Immature natural killer cell (primary cell): Measurements from ENCODE around the gene C16orf54. TPM values are rescaled to one million over a fixed set of nuclear protein-coding genes. Genes with fewer than 3 reads are reported as not detected.
"Not testable (repeated sequence)": the region's sequence is repeated elsewhere in the genome, so short reads cannot be mapped to it uniquely, and the experiment has no call there.

ENCODE experiments used
- DNase-seq, 3 donors: peaks; one replicate each; pipeline ENCODE4 v3.0.0; 2022; ENCODE audit warnings: mixed read lengths in 1 of 3
- H3K27ac Mint-ChIP-seq, 6 donors: one replicate each; pipeline ENCODE4 v1.8.0; 2020; ENCODE audit warnings: mixed read lengths in 6 of 6, mild to moderate bottlenecking in 5 of 6, inconsistent platforms in 4 of 6, moderate library complexity in 3 of 6
- H3K27me3 Mint-ChIP-seq, 3 donors: one replicate each; pipeline ENCODE4 v1.8.0; 2020 to 2021; ENCODE audit warnings: low read depth in 3 of 3, mild to moderate bottlenecking in 3 of 3, mixed read lengths in 3 of 3, moderate library complexity in 3 of 3, inconsistent platforms in 1 of 3
- H3K36me3 Mint-ChIP-seq, 3 donors: one replicate each; pipeline ENCODE4 v1.8.0; 2020; ENCODE audit warnings: mixed read lengths in 3 of 3, inconsistent platforms in 2 of 3, mild to moderate bottlenecking in 2 of 3
- H3K4me1 Mint-ChIP-seq, 2 donors: one replicate each; pipeline ENCODE4 v1.8.0; 2020; ENCODE audit warnings: inconsistent platforms in 2 of 2, mild to moderate bottlenecking in 2 of 2, mixed read lengths in 2 of 2, moderate library complexity in 1 of 2
- H3K4me3 Mint-ChIP-seq, 5 donors: one replicate each; pipeline ENCODE4 v1.8.0; 2020; ENCODE audit warnings: mild to moderate bottlenecking in 5 of 5, mixed read lengths in 5 of 5, inconsistent platforms in 3 of 5, moderate library complexity in 3 of 5
- H3K9me3 Mint-ChIP-seq, 6 donors: one replicate each; pipeline ENCODE4 v1.8.0; 2020; ENCODE audit warnings: mild to moderate bottlenecking in 6 of 6, mixed read lengths in 6 of 6, inconsistent platforms in 4 of 6, moderate library complexity in 3 of 6
- polyA plus RNA-seq, 3 donors: library from polyadenylated mRNA; unstranded; fragments of 300-500 nt; fragmentation: Illumina TruSeq; gene quantifications; one replicate each; pipeline ENCODE4 v1.2.3, GENCODE V29; 2021

The C16orf54 gene
- polyA plus RNA-seq, 3 donors from 2014 or later: 9.6 to 39.8 (median 21.9) TPM

GRCh38 chr16:29760567-29761279 lies 14.9 kb upstream of the C16orf54 start:
- Mint-ChIP-seq H3K27me3 (peaks cover 0 to 2% (median 0%) of the 10 kb centered on the region in 3 donors), H3K9me3 (no peaks in the 10 kb centered on the region), H3K27ac (peak overlapping the region in 1 of 6 donors; percentile 49), H3K4me3 (no peak overlapping the region), H3K36me3 (no peaks in the 10 kb centered on the region), H3K4me1 (peaks cover 9 to 16% of the 10 kb centered on the region in 2 donors)
- DNase-seq: no peak

- no peaks in the 10 kb centered on the region for H3K9me3 Mint-ChIP-seq
- no peaks in the 10 kb centered on the region for H3K27me3 Mint-ChIP-seq
- H3K36me3 Mint-ChIP-seq: no peaks in the 10 kb centered on the region
- H3K4me1 Mint-ChIP-seq: peaks cover 9 to 10% of the 10 kb centered on the region in 2 donors
- no peak overlapping the region for H3K27ac Mint-ChIP-seq
- H3K4me3 Mint-ChIP-seq: no peak overlapping the region
- DNase-seq: no peak
Measured at GRCh38 chr16:29757950-29758466, 12.2 kb upstream of the C16orf54 start.

- not testable (repeated sequence) for H3K27me3 Mint-ChIP-seq, H3K27ac Mint-ChIP-seq, DNase-seq, H3K4me1 Mint-ChIP-seq, H3K36me3 Mint-ChIP-seq, H3K4me3 Mint-ChIP-seq, H3K9me3 Mint-ChIP-seq
Measured at GRCh38 chr16:29757086-29757485, 11.3 kb upstream of the C16orf54 start.

DNA sequence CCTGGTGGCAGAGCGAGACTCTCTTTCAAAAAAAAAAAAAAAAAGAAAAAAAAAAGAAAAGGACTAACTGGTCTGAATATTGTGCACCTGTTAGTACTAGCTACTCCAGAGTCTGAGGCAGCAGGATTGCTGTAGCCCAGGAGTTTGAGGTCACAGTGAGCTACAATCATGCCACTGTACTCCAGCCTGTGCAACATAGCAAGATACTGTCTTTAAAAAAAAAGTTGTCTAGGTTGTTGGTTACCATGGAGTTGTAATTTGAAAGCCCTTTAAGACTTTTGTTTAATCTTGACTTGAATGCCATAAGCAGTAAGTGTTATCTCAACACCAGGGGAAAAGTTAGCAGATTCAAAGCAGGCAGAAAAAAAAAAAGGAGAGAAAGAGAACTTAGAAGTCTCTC lies 10.9 kb upstream of the C16orf54 start:
- Mint-ChIP-seq H3K36me3 (no peaks in the 10 kb centered on the region), H3K9me3 (no peaks in the 10 kb centered on the region), H3K27ac (no peak overlapping the region), H3K27me3 (no peaks in the 10 kb centered on the region), H3K4me1 (peaks cover 2 to 6% of the 10 kb centered on the region in 2 donors), H3K4me3 (no peak overlapping the region)
- DNase-seq: no peak

DNA sequence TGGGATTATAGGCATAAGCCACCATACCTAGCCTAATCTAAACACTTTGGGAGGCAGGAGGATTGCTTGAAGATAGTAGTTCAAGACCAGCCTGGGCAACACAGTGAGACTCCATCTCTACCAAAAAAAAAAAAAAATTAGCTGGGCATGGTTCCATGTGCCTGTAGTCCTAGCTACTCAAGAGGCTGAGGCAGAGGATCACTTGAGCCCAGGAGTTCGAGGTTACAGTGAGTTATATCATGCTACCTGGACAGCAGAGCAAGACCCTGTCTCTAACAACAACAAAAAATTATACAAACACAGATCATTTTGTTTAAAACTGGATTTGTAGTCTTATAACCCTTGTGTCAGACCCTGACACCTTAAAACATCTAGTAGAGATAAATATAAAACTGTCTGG lies 7.7 kb upstream of the C16orf54 start:
- Mint-ChIP-seq H3K4me1 (peaks cover 9 to 12% of the 10 kb centered on the region in 2 donors), H3K36me3 (peaks cover 0 to 4% (median 3%) of the 10 kb centered on the region in 3 donors), H3K9me3 (no peaks in the 10 kb centered on the region), H3K27me3 (peaks cover 0 to 2% (median 0%) of the 10 kb centered on the region in 3 donors), H3K4me3 (no peak overlapping the region), H3K27ac (peak overlapping the region in 2 of 6 donors; percentile 30 to 40)
- DNase-seq: no peak

DNA sequence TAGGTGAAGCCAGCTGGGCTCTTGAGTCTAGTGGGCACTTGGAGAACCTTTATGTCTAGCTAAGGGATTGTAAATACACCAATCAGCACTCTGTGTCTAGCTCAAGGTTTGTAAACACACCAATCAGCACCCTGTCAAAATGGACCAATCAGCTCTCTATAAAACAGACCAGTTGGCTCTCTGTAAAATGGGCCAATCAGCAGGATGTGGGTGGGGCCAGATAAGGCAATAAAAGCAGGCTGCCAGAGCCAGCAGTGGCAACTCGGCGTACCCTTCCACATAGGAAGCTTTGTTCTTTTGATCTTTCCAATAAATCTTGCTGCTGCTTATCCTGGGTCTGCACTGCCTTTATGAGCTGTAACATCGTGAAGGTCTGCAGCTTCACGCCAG lies 3.0 kb upstream of the C16orf54 start:
- Mint-ChIP-seq H3K36me3 (peaks cover 6 to 19% (median 6%) of the 10 kb centered on the region in 3 donors), H3K27ac (peak overlapping the region in 4 of 6 donors; percentile 40 to 66 (median 60)), H3K4me1 (peaks cover 26 to 39% of the 10 kb centered on the region in 2 donors), H3K27me3 (peaks cover 18 to 26% (median 21%) of the 10 kb centered on the region in 3 donors)
- H3K9me3 Mint-ChIP-seq, DNase-seq, H3K4me3 Mint-ChIP-seq: not testable (repeated sequence)

DNA sequence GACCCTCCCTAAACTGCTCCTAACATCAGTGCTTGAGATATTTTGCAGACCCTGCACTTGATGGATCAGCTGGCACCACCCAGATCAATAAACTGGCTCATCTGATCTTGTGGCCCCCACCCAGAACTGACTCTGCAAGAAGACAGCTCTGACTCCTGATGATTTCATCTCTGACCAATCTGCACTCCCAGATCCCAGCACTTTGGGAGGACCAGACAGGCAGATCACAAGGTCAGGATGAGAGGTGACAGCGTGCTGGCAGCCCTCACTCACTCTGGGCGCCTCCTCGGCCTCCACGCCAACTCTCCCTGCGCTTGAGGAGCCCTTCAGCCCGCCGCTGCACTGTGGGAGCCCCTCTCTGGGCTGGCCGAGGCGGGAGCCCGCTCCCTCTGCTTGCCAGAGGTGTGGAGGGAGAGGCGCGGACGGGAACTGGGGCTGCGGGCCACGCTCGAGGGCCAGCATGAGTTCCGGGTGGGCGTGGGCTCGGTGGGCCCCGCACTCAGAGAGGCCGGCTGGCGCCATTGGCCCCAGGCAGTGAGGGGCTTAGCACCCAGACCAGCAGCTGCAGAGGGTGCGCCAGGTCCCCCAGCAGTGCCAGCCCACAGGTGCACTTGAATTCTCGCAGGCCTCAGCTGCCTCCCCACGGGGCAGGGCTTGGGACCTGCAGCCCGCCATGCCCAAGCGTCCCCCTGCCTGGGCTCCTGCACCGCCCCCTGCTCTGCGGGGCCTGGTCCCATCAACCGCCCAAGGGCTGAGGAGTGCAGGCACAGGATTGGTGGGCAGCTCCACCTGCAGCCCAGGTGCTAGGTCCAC lies 2.4 kb upstream of the C16orf54 start:
- Mint-ChIP-seq H3K36me3 (peaks cover 8 to 25% (median 12%) of the 10 kb centered on the region in 3 donors), H3K4me3 (peak overlapping the region in 1 of 5 donors; percentile 30), H3K9me3 (no peaks in the 10 kb centered on the region), H3K4me1 (peaks cover 32 to 45% of the 10 kb centered on the region in 2 donors), H3K27ac (peak overlapping the region; percentile 55 to 100 (median 83)), H3K27me3 (peaks cover 21 to 29% (median 22%) of the 10 kb centered on the region in 3 donors)
- no peak for DNase-seq

DNA sequence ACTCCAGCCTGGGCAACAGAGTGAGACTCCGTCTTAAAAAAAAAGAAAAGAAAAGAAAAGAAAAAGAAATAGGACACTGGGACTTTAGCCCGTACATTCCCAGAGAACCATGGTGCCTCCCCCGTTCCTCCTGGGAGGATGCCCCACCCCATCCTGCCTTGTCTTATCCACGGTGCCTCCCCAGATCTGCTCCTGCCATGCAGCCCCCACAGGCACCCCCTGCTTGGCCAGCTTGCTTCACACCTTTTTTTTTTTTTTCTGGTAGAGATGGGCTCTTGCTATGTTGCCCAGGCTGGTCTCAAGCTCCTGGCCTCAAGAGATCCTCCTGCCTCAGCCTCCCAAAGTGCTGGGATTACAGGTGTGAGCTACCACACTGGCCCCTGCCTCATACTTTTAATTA lies 728 bp upstream of the C16orf54 start:
- peaks cover 8 to 39% (median 12%) of the 10 kb centered on the region in 3 donors for H3K36me3 Mint-ChIP-seq
- DNase-seq: peak; percentile 16 to 32 (median 29)
- H3K27ac Mint-ChIP-seq: peak overlapping the region; percentile 95 to 100 (median 100)
- not testable (repeated sequence) for H3K9me3 Mint-ChIP-seq
- H3K4me3 Mint-ChIP-seq: peak overlapping the region; percentile 97 to 100 (median 98)
- H3K27me3 Mint-ChIP-seq: peaks cover 21 to 31% (median 24%) of the 10 kb centered on the region in 3 donors
- peaks cover 49 to 61% of the 10 kb centered on the region in 2 donors for H3K4me1 Mint-ChIP-seq

GRCh38 chr16:29745121-29745852 lies 503 bp downstream of the C16orf54 start:
- Mint-ChIP-seq H3K27me3 (peaks cover 23 to 33% (median 30%) of the 10 kb centered on the region in 3 donors), H3K4me3 (peak overlapping the region; percentile 97 to 100 (median 98)), H3K36me3 (peaks cover 8 to 47% (median 15%) of the 10 kb centered on the region in 3 donors), H3K4me1 (peaks cover 61 to 73% of the 10 kb centered on the region in 2 donors), H3K9me3 (no peaks in the 10 kb centered on the region), H3K27ac (peak overlapping the region; percentile 95 to 100 (median 100))
- DNase-seq: peak; percentile 74 to 81 (median 80)

- Mint-ChIP-seq H3K27ac (peak overlapping the region; percentile 95 to 100 (median 100)), H3K36me3 (peaks cover 13 to 52% (median 15%) of the 10 kb centered on the region in 3 donors)
Measured at GRCh38 chr16:29744541-29745101, 1.2 kb downstream of the C16orf54 start.

GRCh38 chr16:29743827-29744531 lies 1.8 kb downstream of the C16orf54 start:
- H3K9me3 Mint-ChIP-seq: no peaks in the 10 kb centered on the region
- H3K36me3 Mint-ChIP-seq: peaks cover 15 to 53% (median 15%) of the 10 kb centered on the region in 3 donors
- H3K4me1 Mint-ChIP-seq: peaks cover 72 to 83% of the 10 kb centered on the region in 2 donors
- peak overlapping the region; percentile 91 to 100 (median 100) for H3K27ac Mint-ChIP-seq
- peaks cover 24 to 33% (median 32%) of the 10 kb centered on the region in 3 donors for H3K27me3 Mint-ChIP-seq
- DNase-seq: peak; percentile 48 to 50 (median 50)
- peak overlapping the region; percentile 97 to 100 (median 98) for H3K4me3 Mint-ChIP-seq

More at GRCh38 chr16:29744541-29745101, 1.2 kb downstream of the C16orf54 start:
- peak overlapping the region; percentile 97 to 100 (median 98) for H3K4me3 Mint-ChIP-seq
- peaks cover 68 to 80% of the 10 kb centered on the region in 2 donors for H3K4me1 Mint-ChIP-seq
- DNase-seq: peak; percentile 41 to 50 (median 41)
- no peaks in the 10 kb centered on the region for H3K9me3 Mint-ChIP-seq
- H3K27me3 Mint-ChIP-seq: peaks cover 23 to 33% (median 32%) of the 10 kb centered on the region in 3 donors

GRCh38 chr16:29743475-29743826 lies 2.3 kb downstream of the C16orf54 start:
- Mint-ChIP-seq H3K4me3 (peak overlapping the region; percentile 79 to 98 (median 83)), H3K27ac (peak overlapping the region; percentile 91 to 100 (median 96)), H3K27me3 (peaks cover 26 to 33% (median 32%) of the 10 kb centered on the region in 3 donors), H3K36me3 (peaks cover 13 to 50% (median 15%) of the 10 kb centered on the region in 3 donors), H3K9me3 (no peaks in the 10 kb centered on the region), H3K4me1 (peaks cover 74 to 83% of the 10 kb centered on the region in 2 donors)
- no peak for DNase-seq
